ENCODE results near the gene PDYN. TPM values are rescaled to one million over a fixed set of nuclear protein-coding genes. Genes with fewer than 3 reads are reported as not detected.

PDYN gene
- polyA plus RNA-seq, 4 donors: 0.23 to 0.66 (median 0.35) TPM

- no peak for DNase-seq (ENCODE audit: low read depth in 4 of 4, low spot score in 3 of 4)
Observed at GRCh38 chr20:1995531-1996310, 1.9 kb upstream of the PDYN start.

DNA sequence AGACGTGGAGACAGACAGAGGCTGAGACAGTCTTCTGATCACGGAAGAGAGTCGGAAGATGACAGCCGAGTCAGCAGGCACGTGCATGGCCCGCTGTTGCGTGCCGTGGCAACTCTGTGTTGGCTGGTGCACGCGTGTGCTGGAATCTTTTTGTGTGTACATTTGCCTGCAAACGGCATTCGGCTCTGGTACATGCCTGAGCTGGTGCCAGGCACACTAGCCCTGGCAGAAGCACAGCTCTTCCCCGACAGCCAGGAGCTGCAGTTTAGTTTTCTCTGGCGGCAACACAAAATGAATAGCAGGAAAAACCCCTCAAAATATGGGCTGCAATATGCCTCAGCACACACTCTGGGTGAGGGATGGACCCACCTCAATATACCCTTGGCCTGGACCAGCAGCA lies 769 bp upstream of the PDYN start:
- DNase-seq (ENCODE audit: low read depth in 4 of 4, low spot score in 3 of 4): no peak

DNA sequence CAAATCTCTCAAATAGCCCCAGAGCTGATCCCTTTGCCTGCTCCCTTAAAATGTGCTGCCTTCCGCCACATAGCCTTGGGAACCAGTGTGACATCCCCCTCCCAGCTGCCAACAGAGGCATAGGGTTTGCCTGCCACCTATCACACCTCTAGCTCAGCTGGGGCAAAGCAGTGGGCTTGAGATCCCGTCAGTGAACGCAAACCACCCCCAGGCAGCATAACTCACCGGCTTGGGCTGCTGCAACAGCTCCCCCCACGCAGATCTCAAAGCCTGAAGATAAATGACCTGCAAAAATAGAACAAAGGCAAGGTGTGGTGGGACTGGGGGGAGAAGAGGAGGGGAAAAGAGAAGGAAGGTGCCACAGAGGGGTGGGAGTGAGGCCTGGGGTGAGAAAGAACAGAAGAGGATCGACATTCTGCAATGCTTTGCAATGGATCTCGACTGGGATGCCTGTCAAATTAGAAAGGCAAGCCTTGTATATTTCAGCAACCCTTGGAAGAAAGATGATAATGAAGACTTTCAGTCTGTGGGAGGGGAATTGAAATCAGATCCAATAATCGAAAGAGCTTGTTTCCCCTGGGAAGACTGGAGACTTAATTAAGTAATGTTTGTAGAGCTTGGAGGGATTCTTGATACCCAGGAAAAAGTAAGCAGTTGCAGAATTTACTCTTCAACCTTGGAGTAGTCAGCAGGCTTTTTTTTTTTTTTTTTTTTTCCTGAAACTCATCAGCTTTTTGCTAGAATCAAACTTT lies 1.3 kb downstream of the PDYN start:
- DNase-seq (ENCODE audit: low read depth in 4 of 4, low spot score in 3 of 4): no peak

DNA sequence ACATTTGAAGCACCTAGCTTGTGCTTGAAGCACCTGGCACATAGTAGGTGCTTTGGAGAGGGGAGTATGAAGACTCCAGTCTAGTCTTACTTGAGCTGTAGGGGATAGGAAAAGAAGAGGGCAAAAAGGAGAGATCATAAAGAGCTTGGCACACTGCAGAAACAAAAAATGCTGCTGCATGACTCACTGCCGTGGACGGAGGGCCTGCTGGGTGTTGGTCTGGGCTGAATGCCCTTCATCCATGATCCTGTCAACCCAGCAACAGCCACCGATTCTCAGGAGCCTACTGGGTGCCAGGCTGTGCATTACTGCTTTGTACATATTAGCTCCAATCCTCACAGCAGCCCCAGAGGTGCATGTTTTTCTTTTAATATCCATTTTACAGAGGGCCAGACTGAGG lies 6.0 kb downstream of the PDYN start:
- no peak for DNase-seq (ENCODE audit: low read depth in 4 of 4, low spot score in 3 of 4)

GRCh38 chr20:1983301-1983700 lies 10.6 kb downstream of the PDYN start:
- no peak for DNase-seq (ENCODE audit: low read depth in 4 of 4, low spot score in 3 of 4)

- no peak for DNase-seq (ENCODE audit: low read depth in 4 of 4, low spot score in 3 of 4)
Observed at GRCh38 chr20:1982686-1983085, 11.2 kb downstream of the PDYN start.

DNA sequence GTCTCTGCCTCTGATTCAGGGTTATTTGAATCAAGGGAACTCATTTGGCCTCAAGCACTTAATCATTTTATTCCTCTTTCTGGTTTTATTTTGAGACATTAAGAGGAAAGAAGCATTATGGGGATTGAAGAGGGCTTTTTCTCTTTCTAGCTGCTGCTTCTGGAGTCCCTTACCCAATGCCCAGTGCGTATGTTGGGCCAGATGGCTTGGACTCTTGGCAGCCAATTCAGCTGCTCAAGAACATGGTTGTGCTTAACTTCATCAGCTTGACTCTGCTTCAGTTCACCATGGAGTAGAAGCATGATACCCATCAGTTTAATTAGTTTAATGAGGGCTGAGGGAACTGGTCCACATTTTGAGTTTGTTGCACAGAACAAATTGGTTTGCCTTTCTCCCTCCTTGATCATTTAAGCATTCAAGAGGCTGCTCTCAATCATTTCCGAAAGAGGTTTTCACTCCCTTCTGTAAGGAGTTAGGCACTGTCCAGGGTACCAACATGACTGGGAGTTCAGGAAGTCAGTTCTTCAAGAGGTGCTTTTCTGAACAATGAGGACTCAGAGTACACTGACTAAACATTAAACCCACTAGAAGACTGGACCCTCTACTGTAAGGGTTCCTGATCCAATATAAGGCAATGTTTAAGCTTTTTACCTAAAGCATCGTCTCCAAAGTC lies 14.6 kb downstream of the PDYN start:
- no peak for DNase-seq (ENCODE audit: low read depth in 4 of 4, low spot score in 3 of 4)

GRCh38 chr20:1975291-1975690 lies 18.6 kb downstream of the PDYN start:
- DNase-seq (ENCODE audit: low read depth in 4 of 4, low spot score in 3 of 4): no peak

- no peak for DNase-seq (ENCODE audit: low read depth in 4 of 4, low spot score in 3 of 4)
Observed at GRCh38 chr20:1973601-1974440, 20.0 kb downstream of the PDYN start.

DNA sequence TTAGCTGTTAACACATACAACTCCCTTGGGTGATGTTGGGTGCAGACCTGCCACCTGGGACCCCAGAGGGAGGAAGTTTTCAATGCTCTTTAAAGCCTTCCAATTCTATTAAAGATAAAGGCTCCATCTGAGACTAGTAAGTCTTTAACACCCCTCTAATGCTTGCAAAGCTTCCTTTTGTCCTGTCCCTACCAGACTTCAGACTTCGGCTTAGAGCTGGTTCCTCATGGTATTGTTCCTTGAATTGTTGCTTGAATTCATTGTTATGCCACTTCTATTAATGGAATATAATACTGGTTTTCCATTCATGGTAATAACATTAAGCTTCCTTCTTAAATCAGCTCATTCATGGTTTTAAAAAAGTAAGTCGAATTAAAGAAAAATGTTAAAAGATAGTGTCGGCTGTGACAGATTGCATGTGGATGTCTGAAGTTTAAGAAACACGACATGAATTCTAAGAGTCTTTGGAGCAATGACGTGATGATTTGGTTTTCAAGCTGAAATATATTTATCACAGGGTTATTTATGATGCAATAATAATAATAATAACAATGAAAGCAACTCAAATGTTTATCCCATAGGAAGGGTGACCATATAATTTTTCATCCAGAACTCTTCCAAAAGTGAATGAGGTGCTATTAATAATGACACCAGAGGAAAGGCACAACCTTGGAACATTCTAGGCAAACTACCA lies 21.8 kb downstream of the PDYN start:
- DNase-seq (ENCODE audit: low read depth in 4 of 4, low spot score in 3 of 4): no peak

- DNase-seq (ENCODE audit: low read depth in 4 of 4, low spot score in 3 of 4): no peak
Observed at GRCh38 chr20:1968964-1969363, 24.9 kb downstream of the PDYN start.

GRCh38 chr20:1965520-1966351 lies 28.1 kb downstream of the PDYN start:
- DNase-seq (ENCODE audit: low read depth in 4 of 4, low spot score in 3 of 4): peak; percentile 37 to 51 (median 48)

- DNase-seq (ENCODE audit: low read depth in 4 of 4, low spot score in 3 of 4): no peak
Observed at GRCh38 chr20:1964659-1965405, 29.0 kb downstream of the PDYN start.

DNA sequence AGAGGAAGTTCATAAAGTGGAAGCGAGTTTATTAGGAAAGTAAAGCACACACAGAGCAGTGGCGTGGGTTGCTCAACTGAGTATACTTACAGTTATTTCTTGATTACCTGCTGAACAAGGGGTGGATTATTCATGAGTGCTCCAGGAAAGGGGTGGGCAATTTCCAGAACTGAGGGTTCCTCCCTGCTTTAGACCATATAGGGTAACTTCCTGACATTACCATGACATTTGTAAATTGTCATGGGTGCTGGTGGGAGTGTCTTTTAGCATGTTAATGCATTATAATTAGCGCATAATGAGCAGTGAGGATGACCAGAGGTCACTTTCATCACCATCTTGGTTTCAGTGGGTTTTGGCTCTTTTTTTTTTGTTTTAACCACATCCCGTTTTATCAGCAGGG lies 29.8 kb downstream of the PDYN start:
- no peak for DNase-seq (ENCODE audit: low read depth in 4 of 4, low spot score in 3 of 4)

GRCh38 chr20:1961374-1961773 lies 32.5 kb downstream of the PDYN start:
- no peak for DNase-seq (ENCODE audit: low read depth in 4 of 4, low spot score in 3 of 4)

DNA sequence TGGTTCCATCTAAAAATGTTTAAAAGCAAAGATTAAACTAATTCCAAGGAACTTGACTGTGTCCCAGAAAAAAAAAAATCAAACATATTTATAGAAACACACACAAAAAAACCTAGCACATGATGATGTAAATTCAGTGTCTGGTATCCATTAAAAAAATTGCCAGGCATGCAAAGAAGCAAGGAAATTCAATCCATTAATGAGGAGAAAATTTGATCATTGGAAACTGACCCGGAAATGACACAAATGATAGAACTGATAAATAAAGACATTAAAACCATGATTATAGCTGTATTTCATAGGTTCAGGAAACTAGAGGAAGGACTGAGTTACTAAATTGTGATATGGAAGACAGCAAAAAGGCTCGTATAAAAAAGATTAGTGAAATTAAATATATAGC lies 34.7 kb downstream of the PDYN start:
- no peak for DNase-seq (ENCODE audit: low read depth in 4 of 4, low spot score in 3 of 4)

DNA sequence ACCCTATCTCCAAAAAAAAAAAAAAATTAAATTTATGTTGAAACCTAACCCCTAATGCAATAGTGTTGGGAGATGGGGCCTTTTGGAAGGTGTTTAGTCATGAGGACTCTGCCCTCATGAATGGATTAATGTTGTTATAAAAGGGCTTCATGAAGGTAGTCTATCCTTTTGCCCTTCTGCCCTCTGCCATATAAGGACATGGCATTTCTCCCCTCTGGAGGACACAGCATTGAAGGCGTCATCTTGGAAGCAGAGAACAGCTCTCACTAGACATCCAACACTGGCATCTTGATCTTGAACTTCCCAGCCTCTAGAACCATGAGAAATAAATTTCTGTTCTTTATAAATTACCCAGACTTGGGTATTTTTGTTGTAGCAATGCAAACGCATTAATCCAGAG lies 35.4 kb downstream of the PDYN start:
- no peak for DNase-seq (ENCODE audit: low read depth in 4 of 4, low spot score in 3 of 4)

GRCh38 chr20:1955217-1955616 lies 38.6 kb downstream of the PDYN start:
- DNase-seq (ENCODE audit: low read depth in 4 of 4, low spot score in 3 of 4): no peak

- DNase-seq (ENCODE audit: low read depth in 4 of 4, low spot score in 3 of 4): no peak
Observed at GRCh38 chr20:1953621-1954020, 40.2 kb downstream of the PDYN start.

All from right renal pelvis (tissue), 4 donors.